Stimulated activated CD8-positive, alpha-beta memory T cell treated with anti-CD3 and anti-CD28 coated beads, Interleukin-15, amount 100 ng/mL, for 1 hour (primary cell): ENCODE measurements around the gene TRPV6.

Experiments used
- DNase-seq: peaks from one replicate; pipeline ENCODE4 v3.0.0-alpha.2; 2020; ENCODE audit warnings: low read depth

TRPV6 gene

GRCh38 chr7:142868188-142868985 is 17.2 kb downstream of the TRPV6 start:
- DNase-seq, result no peak

GRCh38 chr7:142867398-142868187 is 18.0 kb downstream of the TRPV6 start:
- DNase-seq, result no peak

DNA sequence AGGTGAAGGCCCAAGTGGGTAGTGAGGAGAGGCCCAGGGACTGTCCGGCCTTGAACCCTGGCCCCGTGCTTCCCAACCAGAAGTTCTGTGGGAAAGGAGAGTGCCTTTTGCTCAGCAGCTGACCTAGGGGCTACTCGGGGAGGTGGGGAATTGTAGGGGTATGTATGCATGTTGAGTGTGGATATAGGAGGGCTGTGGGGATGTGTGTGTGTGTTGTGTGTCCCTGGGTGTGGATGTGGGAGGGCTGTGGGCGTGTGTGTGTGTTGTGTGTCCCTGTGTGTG is 18.5 kb downstream of the TRPV6 start:
- DNase-seq, result no peak

GRCh38 chr7:142866361-142867096 is 19.0 kb downstream of the TRPV6 start:
- no peak for DNase-seq

GRCh38 chr7:142865766-142866165 is 19.8 kb downstream of the TRPV6 start:
- DNase-seq, result no peak

DNA sequence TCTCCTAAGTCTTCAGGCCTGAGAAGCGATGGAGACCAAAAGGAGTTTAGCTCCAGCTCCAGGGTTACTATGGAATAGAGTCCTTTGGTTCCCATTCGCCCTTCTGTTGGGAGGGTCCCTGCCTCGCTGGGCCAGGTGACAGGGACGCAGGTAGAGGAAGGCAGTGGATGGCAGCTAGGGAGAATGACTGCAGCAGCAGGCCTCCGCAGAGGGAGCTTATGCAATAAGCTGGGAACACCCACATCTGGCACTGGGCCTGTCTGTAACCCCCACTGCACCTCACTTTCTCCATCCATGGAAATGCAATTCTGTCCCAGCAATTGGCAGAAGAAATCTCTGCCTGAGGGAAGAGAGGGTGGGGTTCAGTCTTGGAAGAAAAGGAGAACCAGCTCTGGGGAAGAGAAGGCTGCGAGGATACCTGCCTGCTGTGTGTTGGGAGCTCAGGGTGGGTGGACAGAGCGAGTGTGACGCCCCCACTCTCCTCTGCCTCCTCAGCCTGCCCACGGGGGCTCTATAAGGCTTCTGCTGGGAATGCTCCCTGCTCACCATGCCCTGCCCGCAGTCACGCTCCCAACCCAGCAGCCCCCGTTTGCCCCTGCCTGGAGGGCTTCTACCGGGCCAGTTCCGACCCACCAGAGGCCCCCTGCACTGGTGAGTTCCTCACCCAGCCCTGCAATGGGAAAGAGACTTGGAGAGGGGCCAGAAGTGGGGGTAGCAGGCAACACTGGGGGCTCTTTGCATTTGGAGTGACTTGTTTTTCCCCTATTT is 20.4 kb downstream of the TRPV6 start:
- DNase-seq, result no peak

GRCh38 chr7:142863891-142864685 is 21.5 kb downstream of the TRPV6 start:
- no peak for DNase-seq

DNA sequence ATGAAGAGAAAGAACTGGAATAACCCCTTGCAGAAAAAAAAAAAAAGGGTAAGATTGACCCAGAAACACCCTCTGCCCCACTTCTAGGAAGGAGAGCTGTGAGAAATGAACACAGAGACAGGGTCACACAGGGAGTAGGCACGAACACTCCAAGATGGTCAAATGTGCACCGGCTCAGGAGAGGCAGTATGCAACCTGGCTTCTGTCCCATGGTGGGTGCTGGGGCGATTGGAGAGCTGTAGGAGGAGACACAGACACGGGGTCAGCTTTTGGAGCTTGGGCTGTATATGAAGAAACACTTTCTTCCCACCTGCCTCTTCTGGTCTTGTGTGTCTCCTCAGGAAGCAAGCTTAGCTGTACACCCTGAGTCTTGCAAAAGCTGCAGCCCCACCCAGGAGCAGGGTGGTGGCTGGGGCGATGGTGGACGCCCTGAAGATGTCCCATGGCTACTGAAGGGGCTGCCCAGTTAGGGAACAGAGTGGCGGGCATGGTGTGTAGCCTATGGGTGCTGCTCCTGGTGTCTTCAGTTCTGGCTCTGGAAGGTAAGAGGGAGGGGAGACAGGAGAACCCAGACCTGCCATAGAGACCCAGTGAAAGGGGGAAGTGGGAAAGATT is 22.7 kb downstream of the TRPV6 start:
- DNase-seq, result no peak

GRCh38 chr7:142862351-142862750 is 23.2 kb downstream of the TRPV6 start:
- DNase-seq, result no peak

- DNase-seq, result no peak
Measured at GRCh38 chr7:142860968-142861367, 24.6 kb downstream of the TRPV6 start.

DNA sequence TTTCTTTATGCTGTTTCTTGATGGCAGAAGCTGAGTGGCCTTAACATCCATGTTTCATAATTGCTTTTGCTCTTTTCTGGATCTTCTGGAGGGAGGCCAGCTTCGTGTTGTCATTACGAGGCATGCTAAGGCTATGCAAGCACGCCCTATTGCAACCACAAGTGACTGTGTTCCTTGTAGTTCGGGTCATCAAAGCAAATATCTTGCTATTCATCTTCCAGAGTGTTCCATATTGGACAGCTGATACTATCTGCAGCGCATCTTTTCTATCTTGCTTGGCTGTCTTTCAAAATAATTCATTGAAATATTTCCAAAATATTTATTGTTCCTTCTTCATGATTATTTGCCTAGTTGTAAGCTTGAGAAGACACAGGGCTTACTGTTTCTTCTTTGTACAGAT is 25.7 kb downstream of the TRPV6 start:
- DNase-seq, result no peak

DNA sequence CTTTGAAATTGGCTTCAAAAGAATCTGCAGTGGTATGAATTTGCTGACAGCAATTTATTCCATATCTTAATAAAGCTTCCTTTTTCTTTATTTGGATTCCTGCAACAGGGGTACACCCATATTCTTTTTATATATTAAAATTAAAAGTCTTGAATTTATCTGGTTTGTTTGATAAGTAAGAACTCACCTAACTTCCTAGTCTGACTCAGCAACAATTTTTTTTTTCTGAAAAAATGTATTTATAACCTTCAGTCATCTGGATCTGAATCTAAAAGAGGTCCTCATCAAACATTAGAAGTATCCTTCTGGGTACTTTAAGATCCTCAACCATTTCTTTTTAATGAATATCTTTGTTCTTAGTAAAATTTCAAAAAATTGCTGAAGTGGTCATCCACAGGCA is 26.1 kb downstream of the TRPV6 start:
- DNase-seq, result no peak

- no peak for DNase-seq
Measured at GRCh38 chr7:142857625-142858024, 27.9 kb downstream of the TRPV6 start.

DNA sequence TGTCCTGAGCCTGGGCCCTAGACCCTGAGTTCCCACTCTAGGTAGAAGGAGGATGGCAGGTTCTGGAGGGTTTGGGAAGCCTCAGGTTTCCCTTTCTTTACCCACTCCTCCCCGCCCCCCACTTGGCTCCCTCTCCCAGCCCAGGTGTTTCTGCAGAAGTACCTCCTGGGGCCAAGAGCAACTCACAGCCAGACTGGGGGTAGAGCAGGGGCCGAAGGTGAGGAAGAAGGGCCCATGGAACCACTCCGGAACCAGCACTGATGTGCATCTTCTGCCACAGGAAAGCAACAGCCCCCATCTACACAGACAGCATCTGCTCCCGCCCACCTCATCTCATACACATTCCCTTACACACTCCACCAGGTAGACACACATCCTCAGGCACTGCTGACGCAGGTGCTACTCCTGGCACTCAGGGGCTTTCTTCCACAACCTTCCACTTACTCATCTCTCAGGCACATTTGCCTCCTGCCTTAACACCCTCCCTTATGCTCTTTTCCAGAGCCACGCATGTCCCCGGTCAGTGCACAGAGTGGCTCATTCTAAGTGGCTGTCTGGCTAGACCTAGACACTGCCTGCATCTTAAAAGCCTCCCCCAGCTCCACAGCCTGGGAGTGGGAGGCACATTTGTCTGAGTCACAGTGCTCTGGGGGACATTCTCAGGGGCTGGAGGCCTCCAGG is 28.8 kb downstream of the TRPV6 start:
- DNase-seq, result no peak

GRCh38 chr7:142855756-142856564 is 29.6 kb downstream of the TRPV6 start:
- no peak for DNase-seq

DNA sequence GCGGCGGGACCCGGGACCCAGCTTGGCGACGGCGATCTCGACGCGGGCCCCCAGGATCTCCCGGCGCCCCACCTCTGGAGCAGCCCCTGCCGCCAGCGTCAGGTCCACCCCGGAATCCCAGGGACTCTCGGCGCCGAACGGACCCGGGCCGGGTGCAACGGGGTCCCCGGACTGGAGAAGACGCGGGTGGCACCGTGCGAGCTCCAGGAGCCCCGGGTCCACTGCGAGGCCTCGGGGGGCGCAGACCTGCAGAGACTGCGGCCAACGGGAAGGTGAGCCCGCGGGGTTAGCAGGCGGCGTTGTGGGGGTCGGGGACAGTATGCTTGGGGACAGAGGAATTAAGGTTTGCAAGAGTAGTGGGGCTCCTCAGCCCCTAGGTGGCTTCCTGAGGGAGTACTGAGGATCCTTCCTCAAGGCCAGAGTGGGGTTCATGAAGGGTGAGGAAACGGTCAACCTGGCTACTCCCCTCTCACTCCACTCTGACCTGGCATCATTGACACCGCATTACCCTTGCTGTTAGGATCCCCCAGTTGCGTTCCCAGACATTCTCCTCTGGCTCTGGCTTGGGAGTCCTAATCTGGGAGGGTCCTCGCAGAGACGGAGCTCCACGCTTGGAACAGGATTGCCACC is 30.3 kb downstream of the TRPV6 start:
- DNase-seq, result no peak

DNA sequence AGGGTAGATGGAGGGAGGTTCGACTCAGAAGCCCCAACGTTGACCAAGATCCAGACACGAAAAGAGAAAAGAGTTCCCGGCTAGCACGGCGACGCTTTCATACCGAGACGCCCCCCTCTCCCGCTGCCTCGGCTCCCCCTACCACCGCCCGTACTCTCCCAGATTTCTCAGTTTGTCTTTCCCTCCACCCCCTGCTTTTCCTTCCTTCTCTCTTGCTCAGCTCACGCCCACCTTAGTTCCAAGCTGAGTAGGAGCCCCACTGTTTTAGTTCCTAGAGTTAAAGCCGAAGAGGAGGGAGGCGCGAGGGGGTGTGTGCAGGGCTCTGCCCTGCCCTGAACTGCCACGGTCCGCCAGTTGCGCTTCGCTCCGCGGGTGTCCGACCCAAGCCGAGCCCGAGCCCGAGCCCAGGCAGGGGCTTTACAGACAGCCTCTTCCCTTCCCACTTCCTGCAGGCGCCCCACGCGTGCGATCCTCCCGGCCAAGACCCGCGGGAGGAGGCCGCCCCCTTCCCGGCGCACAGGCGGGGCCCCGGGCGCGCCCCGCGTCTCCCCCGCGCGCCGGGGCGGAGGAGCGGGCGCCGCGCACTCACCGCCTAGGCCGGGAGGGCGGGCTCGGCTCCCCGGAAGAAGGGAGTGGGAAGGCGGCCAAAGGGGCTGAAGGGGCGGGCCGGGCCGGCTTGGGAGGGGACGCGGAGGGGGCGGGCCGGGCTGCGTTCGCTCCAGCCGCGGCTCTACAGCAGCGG is 31.0 kb downstream of the TRPV6 start, which contains the start of gene EPHB6:
TSS of gene EPHB6 (plus strand) at position 705 of the 742 bp plus-strand sequence. CDS start 8,152 bp downstream, outside the sequence.
- peak; percentile 11 for DNase-seq

- peak; percentile 41 for DNase-seq
Measured at GRCh38 chr7:142853739-142854371, 31.7 kb downstream of the TRPV6 start.
